Breast epithelium (tissue), 3 donors: Measurements from ENCODE around the gene PPP1CA.

Source experiments
- POLR2A ChIP-seq: fragments of 450-650 bp; IDR thresholded peaks from one replicate; pipeline ENCODE4 v1.6.1; 2016; ENCODE audit warnings: antibody characterized with exemption, mild to moderate bottlenecking, moderate library complexity
- POLR2AphosphoS5 ChIP-seq, 3 donors: sonication (generic); formaldehyde crosslinking; IDR thresholded peaks; one replicate each; pipeline ENCODE4 v1.6.1; 2017; ENCODE audit warnings: antibody characterized with exemption in 3 of 3
- TF ChIP-seq, protein P1 (sequence below), 3 donors: fragments of 450-650 bp; IDR thresholded peaks; one replicate each; pipeline ENCODE4 v1.5.1; 2016 to 2017; ENCODE audit warnings: antibody characterized with exemption in 3 of 3, mild to moderate bottlenecking in 3 of 3, moderate library complexity in 3 of 3

DNA sequence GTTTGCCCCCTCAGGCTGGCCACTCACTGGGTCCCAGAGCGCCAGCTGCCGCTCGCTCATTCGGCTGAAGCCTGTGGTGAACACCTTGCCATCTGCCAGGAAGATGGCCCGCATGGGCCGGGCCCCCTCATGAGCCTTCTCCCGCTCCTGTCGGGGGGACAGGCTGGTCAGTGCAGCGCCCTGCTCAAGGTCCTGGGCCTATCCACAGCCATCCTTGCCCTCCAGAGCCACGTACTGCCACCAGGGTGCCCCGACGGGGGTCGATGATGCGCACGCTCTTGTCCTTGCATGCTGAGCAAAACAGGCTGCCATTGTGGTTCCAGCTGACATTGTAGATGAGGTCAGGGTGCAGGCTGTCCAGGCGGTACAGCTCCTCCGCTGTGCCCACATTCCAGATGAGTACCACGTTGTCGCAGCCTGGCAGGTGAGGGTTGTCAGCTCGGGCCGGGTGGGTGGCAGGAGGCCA lies 39.5 kb upstream of the PPP1CA start:
- TF ChIP-seq, protein P1, sequence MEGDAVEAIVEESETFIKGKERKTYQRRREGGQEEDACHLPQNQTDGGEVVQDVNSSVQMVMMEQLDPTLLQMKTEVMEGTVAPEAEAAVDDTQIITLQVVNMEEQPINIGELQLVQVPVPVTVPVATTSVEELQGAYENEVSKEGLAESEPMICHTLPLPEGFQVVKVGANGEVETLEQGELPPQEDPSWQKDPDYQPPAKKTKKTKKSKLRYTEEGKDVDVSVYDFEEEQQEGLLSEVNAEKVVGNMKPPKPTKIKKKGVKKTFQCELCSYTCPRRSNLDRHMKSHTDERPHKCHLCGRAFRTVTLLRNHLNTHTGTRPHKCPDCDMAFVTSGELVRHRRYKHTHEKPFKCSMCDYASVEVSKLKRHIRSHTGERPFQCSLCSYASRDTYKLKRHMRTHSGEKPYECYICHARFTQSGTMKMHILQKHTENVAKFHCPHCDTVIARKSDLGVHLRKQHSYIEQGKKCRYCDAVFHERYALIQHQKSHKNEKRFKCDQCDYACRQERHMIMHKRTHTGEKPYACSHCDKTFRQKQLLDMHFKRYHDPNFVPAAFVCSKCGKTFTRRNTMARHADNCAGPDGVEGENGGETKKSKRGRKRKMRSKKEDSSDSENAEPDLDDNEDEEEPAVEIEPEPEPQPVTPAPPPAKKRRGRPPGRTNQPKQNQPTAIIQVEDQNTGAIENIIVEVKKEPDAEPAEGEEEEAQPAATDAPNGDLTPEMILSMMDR (IDR thresholded peaks at IDR 0.05), result no peak
- TF ChIP-seq POLR2A (no peak), POLR2AphosphoS5 (IDR thresholded peaks at IDR 0.05) (no peak)
